Endothelial cell of umbilical vein (primary cell): ENCODE measurements around the gene FTO.

Experiments
- CTCF ChIP-seq, 2 donors: IDR thresholded peaks; 1 replicate in 1 of 2; 2 replicates in 1 of 2; pipeline ENCODE4 v1.5.1; 2011; ENCODE audit warnings: low read length in 2 of 2, mild to moderate bottlenecking in 2 of 2, moderate library complexity in 2 of 2, control low read depth in 1 of 2, inconsistent platforms in 1 of 2, low read depth in 1 of 2; ENCODE audit not compliant: insufficient read depth in 1 of 2; ENCODE audit errors: extremely low read depth in 1 of 2
- EZH2 ChIP-seq: IDR thresholded peaks from 2 replicates; pipeline ENCODE4 v1.6.1; 2012; ENCODE audit warnings: borderline replicate concordance, low read depth, mild to moderate bottlenecking, moderate library complexity, low read length, inconsistent platforms; ENCODE audit not compliant: severe bottlenecking
- FOS ChIP-seq: IDR thresholded peaks from 2 replicates; pipeline ENCODE4 v1.6.1; 2011; ENCODE audit warnings: mild to moderate bottlenecking, low read length, moderate library complexity, borderline replicate concordance; ENCODE audit not compliant: insufficient read depth
- JUN ChIP-seq: IDR thresholded peaks from 2 replicates; pipeline ENCODE4 v1.6.1; 2011; ENCODE audit warnings: borderline replicate concordance, low read depth; ENCODE audit not compliant: insufficient read length, insufficient read depth
- MYC ChIP-seq: IDR thresholded peaks from one replicate; pipeline ENCODE4 v1.6.1; 2011; ENCODE audit warnings: mild to moderate bottlenecking, low read depth, low read length
- POLR2A ChIP-seq: IDR thresholded peaks from 2 replicates; pipeline ENCODE4 v1.6.1; 2012; ENCODE audit warnings: low read depth, mild to moderate bottlenecking, control low read depth, low read length
- POLR2AphosphoS5 ChIP-seq: IDR thresholded peaks from 2 replicates; pipeline ENCODE4 v1.6.1; 2012; ENCODE audit warnings: low read depth, mild to moderate bottlenecking, control low read depth, low read length, moderate library complexity; ENCODE audit not compliant: insufficient read depth

GRCh38 chr16:54063279-54063773 lies 359.4 kb downstream of the FTO start:
- no peak for TF ChIP-seq POLR2AphosphoS5
- TF ChIP-seq EZH2 = no peak
- TF ChIP-seq JUN = no peak
- TF ChIP-seq POLR2A = no peak
- TF ChIP-seq MYC = no peak
- TF ChIP-seq CTCF (IDR thresholded peaks at IDR 0.05; ENCODE audit: extremely low read depth in 1 of 2, insufficient read depth in 1 of 2, low read depth in 1 of 2, low read length in 2 of 2) = no peak
- TF ChIP-seq FOS = no peak
